Gastrocnemius medialis (tissue), 4 donors: ENCODE data around the gene TSPAN17.

Source experiments
- POLR2A ChIP-seq, 2 donors: fragments of 450-650 bp; IDR thresholded peaks; one replicate each; pipeline ENCODE4 v1.6.1; 2017; ENCODE audit warnings: antibody characterized with exemption in 2 of 2, mild to moderate bottlenecking in 2 of 2, moderate library complexity in 2 of 2
- TF ChIP-seq, protein P1 (sequence below), 5 experiments: fragments of 450-650 bp in 3 of 5; fragments of 200-600 bp in 2 of 5; sonication (generic) in 2 of 5; IDR thresholded peaks in 4 of 5; conservative IDR thresholded peaks in 1 of 5; 1 replicate in 4 of 5; 2 replicates in 1 of 5; pipeline ENCODE4 v1.5.1; 2016 to 2019; ENCODE audit warnings: antibody characterized with exemption in 5 of 5, mild to moderate bottlenecking in 3 of 5, moderate library complexity in 3 of 5

DNA sequence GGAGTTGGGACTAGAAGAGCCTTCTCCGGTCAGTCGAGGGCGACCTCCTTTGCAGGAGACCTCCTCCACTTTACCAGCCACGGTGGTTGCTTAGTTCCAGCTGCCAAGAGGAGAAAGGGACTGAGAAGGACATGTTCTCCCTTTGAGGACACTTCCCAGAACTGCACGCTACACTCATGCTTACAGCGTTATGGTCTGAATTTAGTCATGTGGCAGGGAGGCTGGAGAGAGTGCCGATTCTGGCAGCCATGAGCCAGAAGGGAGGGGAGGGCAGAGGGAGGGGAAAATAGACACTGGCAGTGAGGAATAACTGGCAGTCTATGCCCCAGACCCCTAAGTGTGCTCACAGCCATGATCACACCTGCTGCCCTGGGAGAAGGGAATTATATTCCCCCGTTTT lies 47.8 kb downstream of the TSPAN17 start:
- TF ChIP-seq, protein P1, sequence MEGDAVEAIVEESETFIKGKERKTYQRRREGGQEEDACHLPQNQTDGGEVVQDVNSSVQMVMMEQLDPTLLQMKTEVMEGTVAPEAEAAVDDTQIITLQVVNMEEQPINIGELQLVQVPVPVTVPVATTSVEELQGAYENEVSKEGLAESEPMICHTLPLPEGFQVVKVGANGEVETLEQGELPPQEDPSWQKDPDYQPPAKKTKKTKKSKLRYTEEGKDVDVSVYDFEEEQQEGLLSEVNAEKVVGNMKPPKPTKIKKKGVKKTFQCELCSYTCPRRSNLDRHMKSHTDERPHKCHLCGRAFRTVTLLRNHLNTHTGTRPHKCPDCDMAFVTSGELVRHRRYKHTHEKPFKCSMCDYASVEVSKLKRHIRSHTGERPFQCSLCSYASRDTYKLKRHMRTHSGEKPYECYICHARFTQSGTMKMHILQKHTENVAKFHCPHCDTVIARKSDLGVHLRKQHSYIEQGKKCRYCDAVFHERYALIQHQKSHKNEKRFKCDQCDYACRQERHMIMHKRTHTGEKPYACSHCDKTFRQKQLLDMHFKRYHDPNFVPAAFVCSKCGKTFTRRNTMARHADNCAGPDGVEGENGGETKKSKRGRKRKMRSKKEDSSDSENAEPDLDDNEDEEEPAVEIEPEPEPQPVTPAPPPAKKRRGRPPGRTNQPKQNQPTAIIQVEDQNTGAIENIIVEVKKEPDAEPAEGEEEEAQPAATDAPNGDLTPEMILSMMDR (IDR thresholded peaks at IDR 0.05 in 4 of 5, conservative IDR thresholded peaks at IDR 0.05 in 1 of 5), result no peak
- no peak for TF ChIP-seq POLR2A (IDR thresholded peaks at IDR 0.05)
